Uterus (tissue), 4 donors: Measurements from ENCODE around the gene ANXA6. TPM values are rescaled to one million over a fixed set of nuclear protein-coding genes. Genes with fewer than 3 reads are reported as not detected.
A peak's percentile ranks its signal among the peaks of the same experiment; 100 is the strongest.

Source experiments
- DNase-seq, 2 donors: peaks; one replicate each; pipeline ENCODE4 v3.0.0-alpha.2; 2019 to 2020
- H3K27ac ChIP-seq, 2 donors: fragments of 200-600 bp; sonication (generic); 1 replicate in 1 of 2; 2 replicates in 1 of 2; pipeline ENCODE4 v1.5.1; 2016 to 2018
- H3K27me3 ChIP-seq, 2 donors: fragments of 200-600 bp; sonication (generic); one replicate each; pipeline ENCODE4 v1.5.1; 2018 to 2019; ENCODE audit warnings: control low read depth in 1 of 2
- H3K36me3 ChIP-seq, 2 donors: fragments of 200-600 bp; sonication (generic); one replicate each; pipeline ENCODE4 v1.5.1; 2019; ENCODE audit warnings: control low read depth in 1 of 2
- H3K4me1 ChIP-seq, 2 donors: fragments of 200-600 bp; sonication (generic); one replicate each; pipeline ENCODE4 v1.5.1; 2018 to 2019; ENCODE audit warnings: control low read depth in 1 of 2
- H3K4me3 ChIP-seq, 2 donors: fragments of 200-600 bp; sonication (generic); 1 replicate in 1 of 2; 2 replicates in 1 of 2; pipeline ENCODE4 v1.5.1; 2018 to 2019; ENCODE audit warnings: mild to moderate bottlenecking in 1 of 2
- H3K9me3 ChIP-seq, 2 donors: fragments of 200-600 bp; sonication (generic); one replicate each; pipeline ENCODE4 v1.5.1; 2019; ENCODE audit warnings: control low read depth in 1 of 2
- POLR2A ChIP-seq, 2 donors: fragments of 450-650 bp; IDR thresholded peaks; one replicate each; pipeline ENCODE4 v1.6.1; 2016; ENCODE audit warnings: antibody characterized with exemption in 2 of 2, mild to moderate bottlenecking in 1 of 2, moderate library complexity in 1 of 2
- intact Hi-C: fragments of 100-400 bp; cut with DNase I; formaldehyde crosslinking; loops from one replicate; pipeline ENCODE4 v1.15.1; 2023; ENCODE audit warnings: low total_unique reads
- total RNA-seq, 4 donors: library from RNA; depleted of rRNA in 3 of 4; stranded (reverse); fragments of >200 nt in 3 of 4; gene quantifications; one replicate each; pipeline versions ENCODE4 v1.1.0 to v1.2.4, GENCODE V29; 2014 to 2023
- TF ChIP-seq, protein P1 (sequence below), 4 experiments: fragments of 200-600 bp in 2 of 4; fragments of 450-650 bp in 2 of 4; sonication (generic) in 2 of 4; IDR thresholded peaks; one replicate each; pipeline ENCODE4 v1.5.1; 2016 to 2019; ENCODE audit warnings: antibody characterized with exemption in 4 of 4, mild to moderate bottlenecking in 2 of 4, moderate library complexity in 1 of 4
- donor health status: DM: yes; HTN: yes; CAD: no.

The ANXA6 gene
- total RNA-seq, 4 donors from 2014 or later: 131 to 346 (median 252) TPM

DNA sequence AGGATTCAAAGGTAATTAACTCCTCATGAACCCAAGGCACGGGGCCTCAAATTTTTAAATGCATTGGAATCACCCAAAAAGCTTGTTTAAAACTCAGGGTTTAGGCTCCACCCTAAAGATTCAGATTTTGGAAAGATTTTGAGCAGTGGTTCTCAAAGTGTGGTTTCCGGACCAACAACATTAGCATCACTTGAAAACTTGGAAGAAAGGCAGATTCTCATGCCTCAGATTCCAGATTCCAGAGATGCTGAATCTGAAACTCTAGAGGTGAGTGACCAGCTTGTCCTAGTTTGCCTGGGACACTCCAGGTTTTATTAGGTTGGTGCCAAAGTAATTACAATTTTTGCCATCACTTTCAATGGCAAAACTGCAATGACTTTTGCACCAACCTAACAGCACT is 52.0 kb downstream of the ANXA6 start:
- no peak overlapping the region for H3K4me3 ChIP-seq
- no peaks in the 10 kb centered on the region for H3K27me3 ChIP-seq
- peak overlapping the region; percentile 69 to 78 for H3K27ac ChIP-seq
- no peak for DNase-seq
- H3K9me3 ChIP-seq: no peaks in the 10 kb centered on the region
- TF ChIP-seq, protein P1, sequence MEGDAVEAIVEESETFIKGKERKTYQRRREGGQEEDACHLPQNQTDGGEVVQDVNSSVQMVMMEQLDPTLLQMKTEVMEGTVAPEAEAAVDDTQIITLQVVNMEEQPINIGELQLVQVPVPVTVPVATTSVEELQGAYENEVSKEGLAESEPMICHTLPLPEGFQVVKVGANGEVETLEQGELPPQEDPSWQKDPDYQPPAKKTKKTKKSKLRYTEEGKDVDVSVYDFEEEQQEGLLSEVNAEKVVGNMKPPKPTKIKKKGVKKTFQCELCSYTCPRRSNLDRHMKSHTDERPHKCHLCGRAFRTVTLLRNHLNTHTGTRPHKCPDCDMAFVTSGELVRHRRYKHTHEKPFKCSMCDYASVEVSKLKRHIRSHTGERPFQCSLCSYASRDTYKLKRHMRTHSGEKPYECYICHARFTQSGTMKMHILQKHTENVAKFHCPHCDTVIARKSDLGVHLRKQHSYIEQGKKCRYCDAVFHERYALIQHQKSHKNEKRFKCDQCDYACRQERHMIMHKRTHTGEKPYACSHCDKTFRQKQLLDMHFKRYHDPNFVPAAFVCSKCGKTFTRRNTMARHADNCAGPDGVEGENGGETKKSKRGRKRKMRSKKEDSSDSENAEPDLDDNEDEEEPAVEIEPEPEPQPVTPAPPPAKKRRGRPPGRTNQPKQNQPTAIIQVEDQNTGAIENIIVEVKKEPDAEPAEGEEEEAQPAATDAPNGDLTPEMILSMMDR (IDR thresholded peaks at IDR 0.05): no peak
- no peak for TF ChIP-seq POLR2A (IDR thresholded peaks at IDR 0.05)
- H3K4me1 ChIP-seq: no peaks in the 10 kb centered on the region
- intact Hi-C loops: no loop called here
- no peaks in the 10 kb centered on the region for H3K36me3 ChIP-seq

- no peaks in the 10 kb centered on the region for H3K4me1 ChIP-seq
- H3K9me3 ChIP-seq: no peaks in the 10 kb centered on the region
- TF ChIP-seq, protein P1 (IDR thresholded peaks at IDR 0.05): no peak
- TF ChIP-seq POLR2A (IDR thresholded peaks at IDR 0.05): no peak
- no peaks in the 10 kb centered on the region for H3K36me3 ChIP-seq
- H3K27me3 ChIP-seq: no peaks in the 10 kb centered on the region
- intact Hi-C loops: no loop called here
- H3K4me3 ChIP-seq: no peak overlapping the region
- DNase-seq: peak; percentile 85 to 89
- peak overlapping the region; percentile 69 to 78 for H3K27ac ChIP-seq
Measured at GRCh38 chr5:151104795-151105194, 52.8 kb downstream of the ANXA6 start.

DNA sequence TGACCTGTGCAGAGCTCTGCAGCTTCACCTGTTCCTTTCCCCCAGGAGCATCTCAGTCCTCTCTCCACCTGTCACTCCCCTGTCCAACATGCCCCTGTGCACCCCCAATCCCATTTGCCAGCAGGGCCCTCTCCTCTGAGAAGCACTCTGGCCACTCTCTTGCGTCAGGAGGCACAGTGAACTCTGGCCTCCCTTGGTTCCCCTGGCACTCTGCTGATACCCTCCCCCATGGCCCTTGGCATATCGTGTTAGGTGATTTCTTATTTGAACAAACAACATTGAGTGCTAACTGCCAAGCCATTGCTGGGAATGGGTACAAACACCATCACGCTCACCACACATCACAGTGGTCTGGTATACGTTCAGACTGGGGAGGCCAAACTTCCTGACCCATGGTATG is 55.8 kb downstream of the ANXA6 start:
- H3K27ac ChIP-seq: peak overlapping the region in 1 of 2 donors; percentile 38
- intact Hi-C loops: no loop called here
- H3K4me3 ChIP-seq: no peak overlapping the region
- no peaks in the 10 kb centered on the region for H3K27me3 ChIP-seq
- TF ChIP-seq, protein P1 (IDR thresholded peaks at IDR 0.05): no peak
- TF ChIP-seq POLR2A (IDR thresholded peaks at IDR 0.05): no peak
- H3K36me3 ChIP-seq: no peaks in the 10 kb centered on the region
- no peak for DNase-seq
- H3K4me1 ChIP-seq: no peaks in the 10 kb centered on the region
- H3K9me3 ChIP-seq: no peaks in the 10 kb centered on the region

GRCh38 chr5:151101151-151101550 is 56.4 kb downstream of the ANXA6 start:
- H3K9me3 ChIP-seq: no peaks in the 10 kb centered on the region
- no peaks in the 10 kb centered on the region for H3K27me3 ChIP-seq
- peaks cover 0 to under 1% of the 10 kb centered on the region in 2 donors for H3K4me1 ChIP-seq
- H3K27ac ChIP-seq: peak overlapping the region in 1 of 2 donors; percentile 38
- intact Hi-C loops: no loop called here
- H3K4me3 ChIP-seq: no peak overlapping the region
- TF ChIP-seq POLR2A (IDR thresholded peaks at IDR 0.05): no peak
- TF ChIP-seq, protein P1 (IDR thresholded peaks at IDR 0.05): no peak
- no peak for DNase-seq
- H3K36me3 ChIP-seq: no peaks in the 10 kb centered on the region

- DNase-seq: no peak
- H3K27ac ChIP-seq: peak overlapping the region in 1 of 2 donors; percentile 38
- H3K4me1 ChIP-seq: peaks cover 0 to 5% of the 10 kb centered on the region in 2 donors
- H3K4me3 ChIP-seq: no peak overlapping the region
- no peaks in the 10 kb centered on the region for H3K27me3 ChIP-seq
- no peaks in the 10 kb centered on the region for H3K9me3 ChIP-seq
- TF ChIP-seq, protein P1 (IDR thresholded peaks at IDR 0.05): no peak
- TF ChIP-seq POLR2A (IDR thresholded peaks at IDR 0.05): no peak
- no peaks in the 10 kb centered on the region for H3K36me3 ChIP-seq
- intact Hi-C loops: no loop called here
Measured at GRCh38 chr5:151100681-151101080, 56.9 kb downstream of the ANXA6 start.
